CD4-positive, alpha-beta T cell (primary cell): ENCODE results near the gene ST3GAL3. TPM values are rescaled to one million over a fixed set of nuclear protein-coding genes. Genes with fewer than 3 reads are reported as not detected.

Experiments
- ATAC-seq: fragments of 200-7000 bp; cut with Tn5 transposase; one replicate; pipeline ENCODE4 v1.10.0; 2022; ENCODE audit warnings: mild to moderate bottlenecking; ENCODE audit not compliant: poor library complexity
- CTCF ChIA-PET: fragments of 350-600 bp; sonication (Branson Sonifier 250); formaldehyde crosslinking; loops from one replicate; lab custom pipeline; 2021; ENCODE audit warnings: antibody characterized with exemption, inconsistent platforms; lab: Charles Lee
- POLR2A ChIA-PET: fragments of 350-600 bp; sonication (Branson Sonifier 250); formaldehyde crosslinking; loops from one replicate; lab custom pipeline; 2021; ENCODE audit warnings: antibody characterized with exemption, inconsistent platforms; lab: Charles Lee
- DNase-seq, 14 experiments: peaks; one replicate each; pipeline ENCODE4 v3.0.0-alpha.2; 2013 to 2020; ENCODE audit warnings: mixed read lengths in 2 of 14
- H3K27ac ChIP-seq, 2 donors: one replicate each; pipeline versions ENCODE4 v1.5.1 to v1.7.0; 2013; ENCODE audit warnings: low read length in 2 of 2, low read depth in 1 of 2, mild to moderate bottlenecking in 1 of 2
- H3K27me3 ChIP-seq, 2 experiments: 1 replicate in 1 of 2; 2 replicates in 1 of 2; pipeline versions ENCODE4 v1.6.1 to v1.7.0; 2013; ENCODE audit warnings: low read length in 2 of 2, control low read depth in 1 of 2, mild to moderate bottlenecking in 1 of 2, moderate library complexity in 1 of 2; ENCODE audit not compliant: insufficient read depth in 2 of 2, control insufficient read depth in 1 of 2
- H3K36me3 ChIP-seq: one replicate; pipeline ENCODE4 v1.6.1; 2013; ENCODE audit warnings: low read length, control low read depth; ENCODE audit not compliant: insufficient read depth
- H3K4me1 ChIP-seq: one replicate; pipeline ENCODE4 v1.6.1; 2013; ENCODE audit warnings: low read length, control low read depth; ENCODE audit not compliant: insufficient read depth
- H3K4me3 ChIP-seq: one replicate; pipeline ENCODE4 v1.5.1; 2013; ENCODE audit warnings: mild to moderate bottlenecking, low read length, moderate library complexity
- H3K9me3 ChIP-seq, 2 experiments: 1 replicate in 1 of 2; 2 replicates in 1 of 2; pipeline versions ENCODE4 v1.6.1 to v1.7.0; 2013; ENCODE audit warnings: low read length in 2 of 2, mild to moderate bottlenecking in 2 of 2, control low read depth in 1 of 2, moderate library complexity in 1 of 2; ENCODE audit not compliant: control insufficient read depth in 1 of 2, insufficient read depth in 1 of 2
- H3K27ac Mint-ChIP-seq: one replicate; pipeline ENCODE4 v1.8.0; 2020; ENCODE audit warnings: mixed read lengths
- H3K27me3 Mint-ChIP-seq: one replicate; pipeline ENCODE4 v1.8.0; 2021; ENCODE audit warnings: mixed read lengths
- H3K36me3 Mint-ChIP-seq: one replicate; pipeline ENCODE4 v1.8.0; 2021; ENCODE audit warnings: low read depth, mixed read lengths
- H3K4me1 Mint-ChIP-seq: one replicate; pipeline ENCODE4 v1.8.0; 2021; ENCODE audit warnings: low read depth, mixed read lengths
- H3K4me3 Mint-ChIP-seq: one replicate; pipeline ENCODE4 v1.8.0; 2020; ENCODE audit warnings: mild to moderate bottlenecking, mixed read lengths
- H3K9me3 Mint-ChIP-seq: one replicate; pipeline ENCODE4 v1.8.0; 2020; ENCODE audit warnings: mixed read lengths
- CTCF ChIP-seq: fragments of 200-600 bp; IDR thresholded peaks from one replicate; pipeline ENCODE4 v1.8.0; 2022; ENCODE audit warnings: antibody characterized with exemption, mild to moderate bottlenecking
- intact Hi-C, 2 experiments: fragments of 100-400 bp; cut with DNase I in 1 of 2; cut with micrococcal nuclease in 1 of 2; formaldehyde crosslinking; loops; one replicate each; pipeline versions ENCODE4 v1.15.1 to v1.9.0; 2023 to 2025; cut with DNase I, micrococcal nuclease
- total RNA-seq, 174 experiments: library from RNA in 2 of 174; stranded (reverse) in 2 of 174; gene quantifications; one replicate each; pipeline ENCODE4 v1.2.3 and lab custom pipeline; 2021 to 2026

Gene ST3GAL3
- total RNA-seq, 2 experiments from 2014 or later = 17.6 to 20.5 TPM

GRCh38 chr1:43772978-43773377 lies 65.6 kb downstream of the ST3GAL3 start:
- Histone ChIP-seq H3K4me3 (no peak overlapping the region), H3K27me3 (no peaks in the 10 kb centered on the region), H3K27ac (no peak overlapping the region), H3K9me3 (no peaks in the 10 kb centered on the region), H3K4me1 (no peaks in the 10 kb centered on the region), H3K36me3 (peaks cover 5% of the 10 kb centered on the region)
- ChIA-PET POLR2A (no interaction called here), CTCF (no interaction called here)
- ATAC-seq = no peak
- intact Hi-C loops = no loop called here
- TF ChIP-seq CTCF = no peak
- Mint-ChIP-seq H3K4me3 (no peak overlapping the region), H3K4me1 (no peaks in the 10 kb centered on the region), H3K36me3 (peaks cover 52% of the 10 kb centered on the region), H3K27me3 (no peaks in the 10 kb centered on the region), H3K9me3 (no peaks in the 10 kb centered on the region), H3K27ac (no peak overlapping the region)
- no peak for DNase-seq

DNA sequence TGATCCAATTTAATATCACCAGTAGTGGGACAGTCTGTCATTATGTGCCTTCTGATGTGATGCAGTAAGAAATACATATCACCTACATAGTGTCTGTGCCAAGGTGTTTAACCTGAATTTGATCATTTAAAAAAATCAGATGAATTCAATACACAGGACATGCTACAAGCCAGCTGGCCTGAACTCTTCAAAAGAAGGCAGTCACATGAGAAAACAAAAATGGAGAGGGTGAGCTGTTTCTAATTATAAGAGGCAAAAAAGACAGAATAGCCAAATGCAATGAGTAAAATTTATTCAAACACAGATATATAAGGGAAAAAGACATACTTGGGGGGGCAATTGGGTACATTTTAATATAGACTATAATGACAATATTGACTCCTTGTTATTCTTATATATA lies 66.5 kb downstream of the ST3GAL3 start:
- intact Hi-C loops = no loop called here
- Histone ChIP-seq H3K36me3 (peaks cover 5% of the 10 kb centered on the region), H3K27ac (no peak overlapping the region), H3K4me3 (no peak overlapping the region), H3K9me3 (peaks cover 0 to 5% of the 10 kb centered on the region in 2 experiments), H3K4me1 (no peaks in the 10 kb centered on the region), H3K27me3 (no peaks in the 10 kb centered on the region)
- CTCF ChIA-PET = no interaction called here
- ATAC-seq = no peak
- DNase-seq = no peak
- no peaks in the 10 kb centered on the region for H3K9me3 Mint-ChIP-seq
- no peaks in the 10 kb centered on the region for H3K27me3 Mint-ChIP-seq
- TF ChIP-seq CTCF = no peak
- peaks cover 54% of the 10 kb centered on the region for H3K36me3 Mint-ChIP-seq
- POLR2A ChIA-PET = no interaction called here
- H3K4me1 Mint-ChIP-seq = no peaks in the 10 kb centered on the region
- H3K27ac Mint-ChIP-seq = no peak overlapping the region
- H3K4me3 Mint-ChIP-seq = no peak overlapping the region

- ATAC-seq = no peak
- CTCF ChIA-PET = no interaction called here
- DNase-seq = peak in 2 of 14 experiments; percentile 13 to 29
- POLR2A ChIA-PET = interaction anchor here (0.6 kb wide), 1 partner anchor 95 kb away, joined by 6 read pairs; no protein-coding TSS in a partner anchor
- no peaks in the 10 kb centered on the region for H3K27me3 Mint-ChIP-seq
- no peak overlapping the region for H3K4me3 ChIP-seq
- H3K27me3 ChIP-seq = no peaks in the 10 kb centered on the region
- H3K27ac ChIP-seq = no peak overlapping the region
- H3K9me3 ChIP-seq = peaks cover 3 to 8% of the 10 kb centered on the region in 2 experiments
- intact Hi-C loops = no loop called here
- no peaks in the 10 kb centered on the region for H3K4me1 ChIP-seq
- no peak overlapping the region for H3K27ac Mint-ChIP-seq
- H3K9me3 Mint-ChIP-seq = peaks cover 4% of the 10 kb centered on the region
- peaks cover 5% of the 10 kb centered on the region for H3K36me3 ChIP-seq
- H3K4me1 Mint-ChIP-seq = no peaks in the 10 kb centered on the region
- no peak overlapping the region for H3K4me3 Mint-ChIP-seq
- no peak for TF ChIP-seq CTCF
- peaks cover 59% of the 10 kb centered on the region for H3K36me3 Mint-ChIP-seq
Measured at GRCh38 chr1:43774359-43774758, 67.0 kb downstream of the ST3GAL3 start.
